Caco-2 (cell line): ENCODE results near the gene PTPRN2. TPM values are rescaled to one million over a fixed set of nuclear protein-coding genes. Genes with fewer than 3 reads are reported as not detected.

ENCODE experiments used
- BruUV-seq: library from RNA; stranded (reverse); fragments of 400-500 nt; replicated peaks from 2 replicates; lab custom pipeline; 2021; lab: Mats Ljungman, UMichigan
- CTCF ChIA-PET: fragments of 300-600 bp; sonication (Branson Sonifier 250); formaldehyde crosslinking; loops from one replicate; lab custom pipeline; 2022; ENCODE audit warnings: antibody characterized with exemption; lab: Charles Lee
- POLR2A ChIA-PET: fragments of 300-600 bp; sonication (Branson Sonifier 250); formaldehyde crosslinking; loops from one replicate; lab custom pipeline; 2022; ENCODE audit warnings: antibody characterized with exemption; lab: Charles Lee
- DNase-seq, 2 experiments: peaks; one replicate each; pipeline versions ENCODE4 v3.0.0 to v3.0.0-alpha.2; 2020 to 2022
- H3K27me3 ChIP-seq: replicated peaks from 2 replicates; pipeline ENCODE4 v1.6.0; 2011; ENCODE audit warnings: low read length; ENCODE audit not compliant: control insufficient read depth, insufficient read depth
- H3K36me3 ChIP-seq: 2 replicates; pipeline ENCODE4 v1.5.1; 2011; ENCODE audit warnings: low read length; ENCODE audit not compliant: control insufficient read depth, insufficient read depth
- H3K4me1 ChIP-seq: fragments of 250-450 bp; sonication (Bioruptor Pico); 2 replicates; pipeline ENCODE4 v1.5.1; 2020; ENCODE audit warnings: mild to moderate bottlenecking
- H3K4me3 ChIP-seq: 2 replicates; pipeline ENCODE4 v1.5.1; 2011; ENCODE audit warnings: low read depth, mild to moderate bottlenecking, control low read depth, low read length
- H3K9me3 ChIP-seq: fragments of 250-450 bp; sonication (Bioruptor Pico); 2 replicates; pipeline ENCODE4 v1.5.1; 2020; ENCODE audit warnings: mild to moderate bottlenecking, moderate library complexity
- H3K27ac Mint-ChIP-seq: one replicate; pipeline ENCODE4 v1.8.0; 2022; ENCODE audit warnings: mixed read lengths; ENCODE audit not compliant: unreplicated experiment
- H3K27me3 Mint-ChIP-seq: one replicate; pipeline ENCODE4 v1.8.0; 2022; ENCODE audit warnings: mixed read lengths; ENCODE audit not compliant: insufficient read depth, unreplicated experiment
- H3K36me3 Mint-ChIP-seq: one replicate; pipeline ENCODE4 v1.8.0; 2022; ENCODE audit warnings: mild to moderate bottlenecking, mixed read lengths; ENCODE audit not compliant: insufficient read depth, unreplicated experiment
- H3K4me1 Mint-ChIP-seq: one replicate; pipeline ENCODE4 v1.8.0; 2022; ENCODE audit warnings: low read depth, mixed read lengths; ENCODE audit not compliant: unreplicated experiment
- H3K4me3 Mint-ChIP-seq: one replicate; pipeline ENCODE4 v1.8.0; 2022; ENCODE audit warnings: mild to moderate bottlenecking, moderate library complexity, mixed read lengths; ENCODE audit not compliant: unreplicated experiment
- H3K9me3 Mint-ChIP-seq: one replicate; pipeline ENCODE4 v1.8.0; 2022; ENCODE audit warnings: mixed read lengths; ENCODE audit not compliant: unreplicated experiment
- intact Hi-C: fragments of 100-400 bp; cut with micrococcal nuclease; formaldehyde crosslinking; loops from one replicate; pipeline ENCODE4 v1.10.0; 2022; ENCODE audit not compliant: unreplicated experiment
- total RNA-seq: library from RNA; stranded (reverse); gene quantifications from 2 replicates; pipeline ENCODE4 v1.2.3, GENCODE V29; 2022
- TF ChIP-seq, protein P1 (sequence below), 2 experiments: fragments of 200-600 bp in 1 of 2; IDR thresholded peaks; 1 replicate in 1 of 2; 2 replicates in 1 of 2; pipeline versions ENCODE4 v1.5.1 to v1.8.0; 2011 to 2022; ENCODE audit warnings: antibody characterized with exemption in 1 of 2, control low read depth in 1 of 2, inconsistent platforms in 1 of 2, low read depth in 1 of 2, low read length in 1 of 2, mild to moderate bottlenecking in 1 of 2, moderate library complexity in 1 of 2; ENCODE audit not compliant: insufficient read depth in 1 of 2, severe bottlenecking in 1 of 2, unreplicated experiment in 1 of 2

The PTPRN2 gene
- total RNA-seq, 1 experiment from 2014 or later = 1.4 TPM

DNA sequence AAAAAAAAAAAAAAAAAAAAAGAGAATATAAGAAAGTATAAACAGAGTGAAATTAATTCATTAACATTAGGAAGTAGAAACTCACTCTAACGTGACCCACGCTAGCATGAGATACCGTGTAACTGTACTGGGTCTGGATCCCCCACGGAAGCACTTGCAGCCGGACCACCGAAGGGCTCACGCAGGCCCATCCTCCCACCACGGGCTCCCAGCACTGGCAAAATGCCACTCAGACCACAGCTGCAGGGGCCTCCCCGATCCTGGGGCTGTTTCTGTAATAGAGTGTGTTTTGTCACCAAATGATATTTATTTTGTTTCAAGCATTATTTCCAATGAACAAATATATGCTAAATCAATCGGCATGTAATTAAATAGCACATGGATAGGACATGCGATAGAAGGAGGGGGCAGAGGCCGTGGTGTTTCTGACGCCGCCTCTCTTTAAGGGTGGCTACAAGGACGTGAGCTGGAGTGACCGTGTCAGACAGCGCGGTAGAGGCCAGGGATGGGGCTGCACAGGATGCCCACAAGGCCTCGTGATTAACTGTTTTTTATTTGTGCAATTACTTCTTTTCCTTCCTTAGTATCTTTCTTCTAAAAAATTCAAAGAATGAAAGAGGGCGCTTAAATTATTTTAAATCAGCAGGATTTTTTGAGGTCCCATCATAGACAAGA is 568.5 kb downstream of the PTPRN2 start:
- no TSS peak for BruUV-seq
- Mint-ChIP-seq H3K9me3 (no peaks in the 10 kb centered on the region), H3K4me1 (no peaks in the 10 kb centered on the region), H3K27me3 (no peaks in the 10 kb centered on the region), H3K27ac (no peak overlapping the region), H3K36me3 (no peaks in the 10 kb centered on the region), H3K4me3 (no peak overlapping the region)
- no peak for DNase-seq
- TF ChIP-seq, protein P1, sequence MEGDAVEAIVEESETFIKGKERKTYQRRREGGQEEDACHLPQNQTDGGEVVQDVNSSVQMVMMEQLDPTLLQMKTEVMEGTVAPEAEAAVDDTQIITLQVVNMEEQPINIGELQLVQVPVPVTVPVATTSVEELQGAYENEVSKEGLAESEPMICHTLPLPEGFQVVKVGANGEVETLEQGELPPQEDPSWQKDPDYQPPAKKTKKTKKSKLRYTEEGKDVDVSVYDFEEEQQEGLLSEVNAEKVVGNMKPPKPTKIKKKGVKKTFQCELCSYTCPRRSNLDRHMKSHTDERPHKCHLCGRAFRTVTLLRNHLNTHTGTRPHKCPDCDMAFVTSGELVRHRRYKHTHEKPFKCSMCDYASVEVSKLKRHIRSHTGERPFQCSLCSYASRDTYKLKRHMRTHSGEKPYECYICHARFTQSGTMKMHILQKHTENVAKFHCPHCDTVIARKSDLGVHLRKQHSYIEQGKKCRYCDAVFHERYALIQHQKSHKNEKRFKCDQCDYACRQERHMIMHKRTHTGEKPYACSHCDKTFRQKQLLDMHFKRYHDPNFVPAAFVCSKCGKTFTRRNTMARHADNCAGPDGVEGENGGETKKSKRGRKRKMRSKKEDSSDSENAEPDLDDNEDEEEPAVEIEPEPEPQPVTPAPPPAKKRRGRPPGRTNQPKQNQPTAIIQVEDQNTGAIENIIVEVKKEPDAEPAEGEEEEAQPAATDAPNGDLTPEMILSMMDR (IDR thresholded peaks at IDR 0.05; ENCODE audit: insufficient read depth in 1 of 2, low read depth in 1 of 2, low read length in 1 of 2, severe bottlenecking in 1 of 2, unreplicated experiment in 1 of 2) = no peak
- Histone ChIP-seq H3K4me1 (no peaks in the 10 kb centered on the region), H3K27me3 (no peaks in the 10 kb centered on the region), H3K4me3 (no peak overlapping the region), H3K36me3 (no peaks in the 10 kb centered on the region), H3K9me3 (no peaks in the 10 kb centered on the region)
- intact Hi-C loops = no loop called here
- ChIA-PET POLR2A (no interaction called here), CTCF (no interaction called here)

DNA sequence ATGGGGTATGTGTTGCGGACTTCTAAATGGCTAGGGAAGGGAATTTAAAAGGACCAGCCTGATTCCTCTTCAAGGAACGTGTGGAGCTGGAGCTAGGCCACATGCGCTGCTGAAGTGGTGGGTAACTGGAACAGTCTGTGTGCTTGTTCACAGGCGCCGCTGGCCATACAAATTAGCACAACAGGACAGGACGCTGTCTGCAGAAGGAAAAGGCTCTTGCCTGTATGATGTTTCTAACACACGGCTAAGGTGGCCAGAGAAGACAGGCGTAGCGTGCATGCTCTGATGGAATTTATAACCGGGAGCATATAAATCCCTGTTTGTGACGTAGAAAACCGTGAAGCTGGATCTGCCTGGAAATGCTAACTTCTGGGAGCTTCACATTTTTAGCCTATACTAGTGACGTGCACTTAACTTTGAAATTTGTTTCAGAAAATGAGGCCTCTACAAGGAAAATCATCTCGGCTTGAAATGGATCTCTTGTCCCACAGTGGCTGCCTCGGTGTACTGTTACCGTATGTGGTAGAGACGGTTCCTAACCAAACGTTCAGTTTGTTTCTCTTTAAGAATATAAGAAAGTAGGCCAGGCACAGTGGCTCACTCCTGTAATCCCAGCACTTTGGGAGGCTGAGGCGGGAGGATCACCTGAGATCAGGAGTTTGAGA is 569.4 kb downstream of the PTPRN2 start:
- peak in 1 of 2 experiments; percentile 14 for DNase-seq
- no peaks in the 10 kb centered on the region for H3K27me3 Mint-ChIP-seq
- intact Hi-C loops = no loop called here
- no peaks in the 10 kb centered on the region for H3K9me3 Mint-ChIP-seq
- Histone ChIP-seq H3K27me3 (no peaks in the 10 kb centered on the region), H3K9me3 (no peaks in the 10 kb centered on the region), H3K36me3 (no peaks in the 10 kb centered on the region), H3K4me1 (no peaks in the 10 kb centered on the region), H3K4me3 (no peak overlapping the region)
- H3K4me1 Mint-ChIP-seq = no peaks in the 10 kb centered on the region
- TF ChIP-seq, protein P1 (IDR thresholded peaks at IDR 0.05; ENCODE audit: insufficient read depth in 1 of 2, low read depth in 1 of 2, low read length in 1 of 2, severe bottlenecking in 1 of 2, unreplicated experiment in 1 of 2) = no peak
- ChIA-PET CTCF (no interaction called here), POLR2A (no interaction called here)
- H3K36me3 Mint-ChIP-seq = no peaks in the 10 kb centered on the region
- BruUV-seq = no TSS peak
- no peak overlapping the region for H3K27ac Mint-ChIP-seq
- no peak overlapping the region for H3K4me3 Mint-ChIP-seq

DNA sequence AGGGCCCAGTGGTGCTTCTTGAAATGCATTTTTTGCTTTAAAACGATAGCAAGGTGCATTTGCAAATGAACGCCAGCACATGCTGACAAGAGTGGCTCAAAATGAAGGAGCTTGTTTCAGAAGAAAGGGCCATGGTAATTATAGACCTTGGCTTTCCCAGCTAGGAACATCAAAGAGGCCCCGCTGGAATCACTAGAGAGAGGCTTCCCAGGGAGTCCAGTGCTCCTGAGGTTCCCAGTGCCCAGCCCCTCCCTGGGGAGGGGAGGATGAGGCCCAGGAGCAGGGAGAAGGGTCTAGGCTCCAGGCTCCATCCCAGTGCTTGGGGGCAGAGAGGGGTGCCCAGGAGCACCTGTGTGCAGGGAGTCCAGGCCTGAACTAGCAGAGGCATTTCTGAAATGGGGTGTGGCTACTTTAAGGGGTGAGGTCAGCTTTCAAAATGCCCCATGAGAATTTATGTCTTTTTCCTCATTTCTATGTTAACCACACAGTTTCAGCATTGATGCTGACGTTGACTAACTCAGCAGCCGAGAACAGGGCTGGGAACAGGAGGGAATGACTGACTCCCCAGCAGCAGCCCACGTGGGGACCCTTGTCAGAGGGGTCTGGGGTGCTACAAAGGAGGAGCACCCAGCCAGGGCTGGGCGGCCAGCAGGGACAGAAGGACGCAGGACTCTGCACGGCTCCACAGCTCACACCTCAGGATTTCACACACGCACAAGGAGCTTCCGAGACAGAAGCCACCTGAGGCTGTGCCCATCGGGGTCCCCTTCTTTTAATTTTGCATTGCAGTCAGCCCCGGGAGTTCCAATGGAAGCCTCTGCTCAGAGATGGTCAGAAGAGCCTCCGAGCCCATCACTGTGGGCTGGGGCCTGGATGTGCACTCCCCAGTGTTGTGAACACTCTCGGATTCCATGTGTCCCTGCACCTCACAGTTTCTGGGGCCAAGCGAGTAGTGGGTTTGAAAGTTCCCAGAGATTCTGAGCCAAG is 570.2 kb downstream of the PTPRN2 start:
- POLR2A ChIA-PET = no interaction called here
- CTCF ChIA-PET = no interaction called here
- no peaks in the 10 kb centered on the region for H3K4me1 ChIP-seq
- no peaks in the 10 kb centered on the region for H3K4me1 Mint-ChIP-seq
- no peaks in the 10 kb centered on the region for H3K36me3 Mint-ChIP-seq
- H3K9me3 ChIP-seq = no peaks in the 10 kb centered on the region
- TF ChIP-seq, protein P1 (IDR thresholded peaks at IDR 0.05; ENCODE audit: insufficient read depth in 1 of 2, low read depth in 1 of 2, low read length in 1 of 2, severe bottlenecking in 1 of 2, unreplicated experiment in 1 of 2) = no peak
- H3K27me3 ChIP-seq = no peaks in the 10 kb centered on the region
- H3K9me3 Mint-ChIP-seq = no peaks in the 10 kb centered on the region
- H3K4me3 Mint-ChIP-seq = no peak overlapping the region
- peak in 1 of 2 experiments; percentile 15 for DNase-seq
- H3K27me3 Mint-ChIP-seq = no peaks in the 10 kb centered on the region
- intact Hi-C loops = no loop called here
- H3K27ac Mint-ChIP-seq = no peak overlapping the region
- H3K36me3 ChIP-seq = no peaks in the 10 kb centered on the region
- H3K4me3 ChIP-seq = no peak overlapping the region
- no TSS peak for BruUV-seq
